Measurements from ENCODE around the gene FAAH. TPM values are rescaled to one million over a fixed set of nuclear protein-coding genes. Genes with fewer than 3 reads are reported as not detected.

FAAH gene
- total and polyA plus RNA-seq, 2 of the 13 experiments (the other 11 are each of a cell fraction or from before 2014, with no cell fraction given): 5.4 to 11.0 TPM

- TF ChIP-seq ZBTB25 (CRISPR knock-in tag; IDR thresholded peaks at IDR 0.05) (peak; percentile 52; the same call in 1 of the 2 replicates), ZSCAN22 (CRISPR knock-in tag; IDR thresholded peaks at IDR 0.05) (no peak), REL (CRISPR knock-in tag; conservative IDR thresholded peaks at IDR 0.05) (peak; percentile 82; the same call in 1 of the 2 replicates), ZNF546 (CRISPR knock-in tag; conservative IDR thresholded peaks at IDR 0.05) (peak; percentile 79; the same call in 1 of the 2 replicates), KDM3A (CRISPR knock-in tag; IDR thresholded peaks at IDR 0.05; ENCODE audit: low read depth) (0 out of 2 replicates have a peak, but pooled peaks have one; percentile 52), CHCHD3 (CRISPR knock-in tag; IDR thresholded peaks at IDR 0.05) (peak; percentile 82; the same call in 1 of the 2 replicates), ZNF576 (CRISPR knock-in tag; IDR thresholded peaks at IDR 0.05) (no peak), HMG20A (CRISPR knock-in tag; IDR thresholded peaks at IDR 0.05; ENCODE audit: borderline replicate concordance) (no peak), ISL2 (CRISPR knock-in tag; IDR thresholded peaks at IDR 0.05) (peak; percentile 76), RAD21 (CRISPR knock-in tag; IDR thresholded peaks at IDR 0.05) (no peak; the same call in 1 of the 2 replicates), ZNF20 (CRISPR knock-in tag; IDR thresholded peaks at IDR 0.05) (no peak), RARG (CRISPR knock-in tag; IDR thresholded peaks at IDR 0.05; ENCODE audit: low read depth) (no peak), DPF2 (CRISPR knock-in tag; IDR thresholded peaks at IDR 0.05; ENCODE audit: borderline replicate concordance, low read depth) (no peak), ZIK1 (CRISPR knock-in tag; IDR thresholded peaks at IDR 0.05; ENCODE audit: borderline replicate concordance, low read depth) (0 out of 2 replicates have a peak, but pooled peaks have one; percentile 87), MTERF4 (CRISPR knock-in tag; IDR thresholded peaks at IDR 0.05) (0 out of 2 replicates have a peak, but pooled peaks have one; percentile 53), ZFY (CRISPR knock-in tag; IDR thresholded peaks at IDR 0.05) (peak; percentile 97), ZNF75D (CRISPR knock-in tag; IDR thresholded peaks at IDR 0.05; ENCODE audit: borderline replicate concordance) (no peak), ZFX (CRISPR knock-in tag; IDR thresholded peaks at IDR 0.05; ENCODE audit: low read depth) (peak; percentile 91), ZNF713 (CRISPR knock-in tag; IDR thresholded peaks at IDR 0.05) (no peak), NFATC3 (CRISPR knock-in tag; IDR thresholded peaks at IDR 0.05) (peak; percentile 81; the same call in 1 of the 2 replicates), CC2D1A (CRISPR knock-in tag; IDR thresholded peaks at IDR 0.05) (no peak), KDM4B (CRISPR knock-in tag; IDR thresholded peaks at IDR 0.05) (0 out of 2 replicates have a peak, but pooled peaks have one; percentile 62), MBD4 (IDR thresholded peaks at IDR 0.05; ENCODE audit: borderline replicate concordance, low read length) (no peak)
- TF ChIP-seq, protein P1, sequence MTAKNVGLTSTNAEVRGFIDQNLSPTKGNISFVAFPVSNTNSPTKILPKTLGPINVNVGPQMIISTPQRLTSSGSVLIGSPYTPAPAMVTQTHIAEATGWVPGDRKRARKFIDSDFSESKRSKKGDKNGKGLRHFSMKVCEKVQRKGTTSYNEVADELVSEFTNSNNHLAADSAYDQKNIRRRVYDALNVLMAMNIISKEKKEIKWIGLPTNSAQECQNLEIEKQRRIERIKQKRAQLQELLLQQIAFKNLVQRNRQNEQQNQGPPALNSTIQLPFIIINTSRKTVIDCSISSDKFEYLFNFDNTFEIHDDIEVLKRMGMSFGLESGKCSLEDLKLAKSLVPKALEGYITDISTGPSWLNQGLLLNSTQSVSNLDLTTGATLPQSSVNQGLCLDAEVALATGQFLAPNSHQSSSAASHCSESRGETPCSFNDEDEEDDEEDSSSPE (CRISPR knock-in tag; IDR thresholded peaks at IDR 0.05): peak; percentile 95
- TF ChIP-seq, protein P2, sequence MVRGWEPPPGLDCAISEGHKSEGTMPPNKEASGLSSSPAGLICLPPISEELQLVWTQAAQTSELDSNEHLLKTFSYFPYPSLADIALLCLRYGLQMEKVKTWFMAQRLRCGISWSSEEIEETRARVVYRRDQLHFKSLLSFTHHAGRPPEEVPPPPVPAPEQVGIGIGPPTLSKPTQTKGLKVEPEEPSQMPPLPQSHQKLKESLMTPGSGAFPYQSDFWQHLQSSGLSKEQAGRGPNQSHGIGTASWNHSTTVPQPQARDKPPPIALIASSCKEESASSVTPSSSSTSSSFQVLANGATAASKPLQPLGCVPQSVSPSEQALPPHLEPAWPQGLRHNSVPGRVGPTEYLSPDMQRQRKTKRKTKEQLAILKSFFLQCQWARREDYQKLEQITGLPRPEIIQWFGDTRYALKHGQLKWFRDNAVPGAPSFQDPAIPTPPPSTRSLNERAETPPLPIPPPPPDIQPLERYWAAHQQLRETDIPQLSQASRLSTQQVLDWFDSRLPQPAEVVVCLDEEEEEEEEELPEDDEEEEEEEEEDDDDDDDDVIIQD (CRISPR knock-in tag; IDR thresholded peaks at IDR 0.05; ENCODE audit: low read depth): no peak
Measured at GRCh38 chr1:46394108-46394871, at the start of gene FAAH (continued).
